Measurements from ENCODE around the gene ERI3. TPM values are rescaled to one million over a fixed set of nuclear protein-coding genes. Genes with fewer than 3 reads are reported as not detected.

The ERI3 gene
- total and polyA plus RNA-seq, 10 of the 15 experiments (the other 5 are each of a cell fraction or from before 2014, with no cell fraction given) = 20.6 to 90.4 (median 41.2) TPM

DNA sequence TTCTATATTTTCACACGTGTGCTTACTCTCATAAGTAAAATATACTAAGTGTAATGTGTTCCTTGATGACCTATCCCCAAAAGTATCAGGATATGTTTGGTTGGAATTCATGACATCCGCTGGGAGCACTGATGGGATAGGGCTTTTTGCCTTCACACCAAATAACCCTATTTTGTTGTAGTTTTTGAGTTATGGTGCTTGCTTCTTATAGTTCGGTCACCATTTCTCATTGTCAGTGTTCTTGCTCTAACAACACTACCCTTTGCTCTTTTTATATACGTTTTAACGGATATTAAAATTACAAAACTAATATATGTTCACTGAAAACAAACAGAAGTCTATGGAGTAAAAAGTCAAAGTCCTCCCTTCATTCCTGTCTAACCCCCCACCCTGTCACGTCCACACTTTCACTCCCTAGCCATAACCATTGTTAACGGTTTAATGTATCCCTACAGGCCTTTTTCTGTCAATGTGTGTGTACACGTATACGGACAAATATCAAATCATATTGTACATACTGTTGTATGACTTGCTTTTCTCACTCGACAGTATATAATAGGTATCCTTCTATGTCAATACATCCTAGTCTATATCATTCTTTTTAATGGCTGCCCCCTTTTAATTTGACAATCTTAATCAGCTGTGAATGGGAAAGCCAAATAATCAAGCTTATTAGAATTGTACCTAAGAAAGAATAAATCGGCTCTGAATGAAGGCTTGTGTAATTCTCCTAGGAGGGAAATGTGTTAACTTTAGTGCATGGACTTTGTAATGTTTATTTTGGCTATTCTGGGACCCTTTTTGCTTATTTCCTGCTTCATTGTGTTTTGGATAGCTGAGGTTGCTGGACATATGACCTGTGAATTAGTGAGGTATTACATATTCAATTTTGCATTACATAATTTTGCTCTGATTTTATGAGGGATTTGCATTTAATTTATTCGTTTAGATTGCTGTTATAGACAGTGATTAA, 46.5 kb upstream of the ERI3 start:
- H3K36me3 ChIP-seq (ENCODE audit: control insufficient read depth in 2 of 2, insufficient read depth in 2 of 2, low read length in 1 of 2) = no peaks in the 10 kb centered on the region
- H4K20me1 ChIP-seq (ENCODE audit: control insufficient read depth, insufficient read depth) = no peaks in the 10 kb centered on the region
- H3K4me3 ChIP-seq = no peak overlapping the region
- H3K9me3 ChIP-seq (replicated peaks; ENCODE audit: control insufficient read depth, insufficient read depth, low read length) = no peaks in the 10 kb centered on the region
- H3K79me2 ChIP-seq (ENCODE audit: control insufficient read depth, insufficient read depth, low read length) = no peaks in the 10 kb centered on the region
- FAIRE-seq (no peak), DNase-seq (ENCODE audit: low read depth, low spot score) (no peak), ATAC-seq (no peak)
- intact Hi-C loops (cut with micrococcal nuclease; ENCODE audit: unreplicated experiment) (no loop called here), in situ Hi-C loops (cut with MboI) (no loop called here)
- ChIA-PET POLR2A (interaction anchor here (0.5 kb wide), 1 partner anchor 1038 kb away, joined by 3 read pairs; no protein-coding TSS in a partner anchor), CTCF (interaction anchor here (1.1 kb wide), 1 partner anchor 184 kb away, joined by 3 read pairs; no protein-coding TSS in a partner anchor), RAD21 (ENCODE audit: unreplicated experiment) (no interaction called here), SMC1A (ENCODE audit: uncharacterized antibody, unreplicated experiment) (no interaction called here)
- H3K27me3 ChIP-seq (replicated peaks in 1 of 2; ENCODE audit: control insufficient read depth in 2 of 2, insufficient read depth in 2 of 2, low read length in 1 of 2) = peaks cover 10 to 22% of the 10 kb centered on the region in 2 experiments
- no peak overlapping the region for H3K4me2 ChIP-seq (ENCODE audit: control insufficient read depth, insufficient read depth)
- TF ChIP-seq SREBF1 (IDR thresholded peaks at IDR 0.05; ENCODE audit: low read length) (no peak), ZNF622 (IDR thresholded peaks at IDR 0.05) (no peak), SRF (IDR thresholded peaks at IDR 0.05; ENCODE audit: low read depth in 2 of 2, low read length in 2 of 2) (no peak), HDAC2 (IDR thresholded peaks at IDR 0.05) (no peak), POLR2A (IDR thresholded peaks at IDR 0.05; ENCODE audit: low read depth, low read length) (no peak), EED (IDR thresholded peaks at IDR 0.05; ENCODE audit: low read depth) (no peak), SMAD5 (IDR thresholded peaks at IDR 0.05; ENCODE audit: low read depth) (no peak), ZNF207 (IDR thresholded peaks at IDR 0.05; ENCODE audit: borderline replicate concordance) (no peak), STAT3 (IDR thresholded peaks at IDR 0.05; ENCODE audit: low read depth, low read length) (no peak), ZNF274 (IDR thresholded peaks at IDR 0.05; ENCODE audit: insufficient read depth, insufficient read length) (no peak), MTA3 (IDR thresholded peaks at IDR 0.05; ENCODE audit: borderline replicate concordance, low read length) (no peak), HDAC6 (IDR thresholded peaks at IDR 0.05; ENCODE audit: unreplicated experiment) (no peak), RB1 (IDR thresholded peaks at IDR 0.05; ENCODE audit: borderline replicate concordance) (no peak), MTA2 (IDR thresholded peaks at IDR 0.05; ENCODE audit: low read depth) (no peak), NFXL1 (IDR thresholded peaks at IDR 0.05; ENCODE audit: borderline replicate concordance) (no peak), RAD21 (IDR thresholded peaks at IDR 0.05; ENCODE audit: insufficient read depth, low read depth, low read length) (no peak)
- no peaks in the 10 kb centered on the region for H3K4me1 ChIP-seq (ENCODE audit: control insufficient read depth, insufficient read depth, low read length)
- no TSS peak for BruUV-seq (replicated peaks)
- H3K27ac ChIP-seq (ENCODE audit: control insufficient read depth, insufficient read depth) = no peak overlapping the region
- H3K9ac ChIP-seq (ENCODE audit: control insufficient read depth, insufficient read depth, low read length) = no peak overlapping the region
- 32% methylated on average over 12 of the region's 12 CpGs for WGBS (ENCODE audit: insufficient coverage, insufficient replicate concordance, low lambda C conversion rate, missing lambda C conversion rate)
- no peak overlapping the region for H2AFZ ChIP-seq (ENCODE audit: control insufficient read depth, low read depth, low read length)

All from GM12878 (cell line).